GM23338 (cell line): ENCODE measurements around the gene AMDHD1. TPM values are rescaled to one million over a fixed set of nuclear protein-coding genes. Genes with fewer than 3 reads are reported as not detected.
"Not testable (repeated sequence)": the region's sequence is repeated elsewhere in the genome, so short reads cannot be mapped to it uniquely, and the experiment has no call there.

Source experiments
- ATAC-seq: fragments of 200-7000 bp; cut with Tn5 transposase; 3 replicates; pipeline ENCODE4 v1.9.1; 2020
- DNase-seq: peaks from one replicate; pipeline ENCODE4 v3.0.0-alpha.2; 2015; ENCODE audit warnings: low spot score
- H2AFZ ChIP-seq: fragments of 200-600 bp; sonication (generic); 2 replicates; pipeline ENCODE4 v1.8.0; 2016; ENCODE audit warnings: antibody characterized with exemption, mild to moderate bottlenecking, moderate library complexity
- H3F3A ChIP-seq: fragments of 200-600 bp; sonication (generic); replicated peaks from 2 replicates; pipeline ENCODE4 v1.8.0; 2017; ENCODE audit warnings: antibody characterized with exemption, mixed run types, low read depth
- H3K27ac ChIP-seq: fragments of 200-600 bp; sonication (generic); 2 replicates; pipeline ENCODE4 v1.6.1; 2016; ENCODE audit warnings: low read depth
- H3K27me3 ChIP-seq: fragments of 200-600 bp; sonication (generic); 2 replicates; pipeline ENCODE4 v1.8.0; 2016; ENCODE audit warnings: mild to moderate bottlenecking, mixed run types, moderate library complexity; ENCODE audit not compliant: insufficient read depth
- H3K36me3 ChIP-seq: fragments of 200-600 bp; sonication (generic); 2 replicates; pipeline ENCODE4 v1.8.0; 2016; ENCODE audit warnings: mild to moderate bottlenecking; ENCODE audit not compliant: insufficient read depth
- H3K4me1 ChIP-seq: fragments of 200-600 bp; sonication (generic); 2 replicates; pipeline ENCODE4 v1.8.0; 2016; ENCODE audit warnings: mild to moderate bottlenecking, moderate library complexity; ENCODE audit not compliant: insufficient read depth
- H3K4me2 ChIP-seq: fragments of 200-600 bp; sonication (generic); 2 replicates; pipeline ENCODE4 v1.7.1; 2017; ENCODE audit warnings: mixed run types
- H3K4me3 ChIP-seq: fragments of 200-600 bp; sonication (generic); 2 replicates; pipeline ENCODE4 v1.6.1; 2016; ENCODE audit warnings: mixed run types
- H3K79me2 ChIP-seq: fragments of 200-600 bp; sonication (generic); replicated peaks from 2 replicates; pipeline ENCODE4 v1.8.0; 2017; ENCODE audit warnings: mild to moderate bottlenecking; ENCODE audit not compliant: insufficient read depth
- H3K9me2 ChIP-seq: fragments of 200-600 bp; sonication (generic); 2 replicates; pipeline ENCODE4 v1.8.0; 2017; ENCODE audit not compliant: insufficient read depth
- H4K20me1 ChIP-seq: fragments of 200-600 bp; sonication (generic); replicated peaks from 2 replicates; pipeline ENCODE4 v1.8.0; 2017; ENCODE audit warnings: mild to moderate bottlenecking; ENCODE audit not compliant: insufficient read depth
- H3K27ac Mint-ChIP-seq: 2 replicates; pipeline ENCODE4 v1.8.0; 2020; ENCODE audit warnings: inconsistent platforms, mild to moderate bottlenecking, moderate library complexity, mixed read lengths
- H3K27me3 Mint-ChIP-seq: 3 replicates; pipeline ENCODE4 v1.8.0; 2022; ENCODE audit warnings: low read depth, mild to moderate bottlenecking, moderate library complexity, mixed read lengths, inconsistent platforms; ENCODE audit not compliant: insufficient read depth, poor library complexity
- H3K36me3 Mint-ChIP-seq: 3 replicates; pipeline ENCODE4 v1.8.0; 2021; ENCODE audit warnings: low read depth, mild to moderate bottlenecking, inconsistent platforms, moderate library complexity, mixed read lengths
- H3K4me1 Mint-ChIP-seq: 3 replicates; pipeline ENCODE4 v1.8.0; 2020; ENCODE audit warnings: mild to moderate bottlenecking, inconsistent platforms, mixed read lengths
- H3K4me3 Mint-ChIP-seq: 3 replicates; pipeline ENCODE4 v1.8.0; 2021; ENCODE audit warnings: moderate library complexity, mild to moderate bottlenecking, inconsistent platforms, mixed read lengths
- H3K9me3 Mint-ChIP-seq: 3 replicates; pipeline ENCODE4 v1.8.0; 2020; ENCODE audit warnings: moderate library complexity, mild to moderate bottlenecking, inconsistent platforms, mixed read lengths
- CREB1 ChIP-seq: fragments of 250-450 bp; sonication (Bioruptor Pico); IDR thresholded peaks from 2 replicates; pipeline ENCODE4 v1.5.0; 2020; ENCODE audit warnings: low read depth, mild to moderate bottlenecking, moderate library complexity
- EZH2phosphoT487 ChIP-seq: fragments of 200-600 bp; sonication (generic); IDR thresholded peaks from one replicate; pipeline ENCODE4 v1.8.1; 2018; ENCODE audit warnings: antibody characterized with exemption; ENCODE audit not compliant: unreplicated experiment
- JUNB ChIP-seq: IDR thresholded peaks from one replicate; pipeline ENCODE4 v1.6.1; 2016; ENCODE audit warnings: antibody characterized with exemption; ENCODE audit not compliant: unreplicated experiment
- NANOG ChIP-seq: IDR thresholded peaks from 2 replicates; pipeline ENCODE4 v1.6.1; 2016; ENCODE audit warnings: antibody characterized with exemption, borderline replicate concordance
- POLR2AphosphoS5 ChIP-seq: IDR thresholded peaks from 2 replicates; pipeline ENCODE4 v1.6.1; 2016; ENCODE audit warnings: antibody characterized with exemption, low read depth
- ZNF114 ChIP-seq: fragments of 250-450 bp; sonication (Bioruptor Pico); IDR thresholded peaks from 2 replicates; pipeline ENCODE4 v1.5.0; 2020; ENCODE audit warnings: mild to moderate bottlenecking, moderate library complexity
- polyA plus RNA-seq: library from polyadenylated mRNA; unstranded; fragments of >200 nt; fragmentation: Nextera tagmentation; extraction: Ambion mirVana; gene quantifications from 2 replicates; pipeline ENCODE4 v1.2.1, GENCODE V29; 2016
- total RNA-seq: library from RNA; depleted of rRNA; stranded (reverse); fragments of >200 nt; shearing (Covaris generic); gene quantifications from 2 replicates; pipeline ENCODE4 v1.2.3, GENCODE V29; 2014
- TF ChIP-seq, protein P1 (sequence below), 2 experiments: fragments of 200-600 bp in 1 of 2; sonication (generic) in 1 of 2; conservative IDR thresholded peaks; 2 replicates each; pipeline versions ENCODE4 v1.5.1 to v1.6.1; 2016 to 2017; ENCODE audit warnings: antibody characterized with exemption in 2 of 2, low read depth in 2 of 2, mild to moderate bottlenecking in 2 of 2, moderate library complexity in 1 of 2
- TF ChIP-seq, protein P2 (sequence below): IDR thresholded peaks from 2 replicates; pipeline ENCODE4 v1.6.1; 2016; ENCODE audit warnings: antibody characterized with exemption
- TF ChIP-seq, protein P3 (sequence below): IDR thresholded peaks from one replicate; pipeline ENCODE4 v1.6.1; 2018; ENCODE audit warnings: antibody characterized with exemption; ENCODE audit not compliant: unreplicated experiment

Gene AMDHD1
- total and polyA plus RNA-seq, 2 experiments from 2014 or later, result 0.21 to 0.24 TPM

DNA sequence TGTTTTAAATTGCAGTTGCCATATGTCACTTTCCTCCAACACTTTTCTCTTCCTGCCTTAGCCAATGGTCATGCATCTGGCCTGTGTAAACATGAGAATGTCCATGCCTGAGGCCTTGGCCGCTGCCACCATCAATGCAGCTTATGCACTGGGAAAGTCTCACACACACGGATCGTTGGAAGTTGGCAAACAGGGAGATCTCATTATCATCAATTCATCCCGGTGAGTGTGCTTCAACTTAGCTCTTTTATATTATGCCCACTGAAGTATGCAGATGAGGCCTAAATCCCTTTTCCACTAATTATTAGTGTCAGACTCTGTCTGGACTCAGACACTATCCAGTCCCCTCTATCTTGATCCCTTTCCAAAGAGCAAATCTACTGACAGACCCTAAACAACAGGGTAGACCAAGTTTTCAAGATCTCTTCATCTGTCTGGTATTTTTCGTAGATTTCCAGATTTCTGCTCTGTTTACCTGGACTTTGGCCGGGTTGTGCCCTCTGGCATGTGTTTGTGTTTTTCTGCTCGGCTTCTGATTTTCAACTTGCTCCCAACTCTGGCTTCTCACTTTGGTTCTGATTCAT is 23.2 kb downstream of the AMDHD1 start (continued):
- TF ChIP-seq, protein P1, sequence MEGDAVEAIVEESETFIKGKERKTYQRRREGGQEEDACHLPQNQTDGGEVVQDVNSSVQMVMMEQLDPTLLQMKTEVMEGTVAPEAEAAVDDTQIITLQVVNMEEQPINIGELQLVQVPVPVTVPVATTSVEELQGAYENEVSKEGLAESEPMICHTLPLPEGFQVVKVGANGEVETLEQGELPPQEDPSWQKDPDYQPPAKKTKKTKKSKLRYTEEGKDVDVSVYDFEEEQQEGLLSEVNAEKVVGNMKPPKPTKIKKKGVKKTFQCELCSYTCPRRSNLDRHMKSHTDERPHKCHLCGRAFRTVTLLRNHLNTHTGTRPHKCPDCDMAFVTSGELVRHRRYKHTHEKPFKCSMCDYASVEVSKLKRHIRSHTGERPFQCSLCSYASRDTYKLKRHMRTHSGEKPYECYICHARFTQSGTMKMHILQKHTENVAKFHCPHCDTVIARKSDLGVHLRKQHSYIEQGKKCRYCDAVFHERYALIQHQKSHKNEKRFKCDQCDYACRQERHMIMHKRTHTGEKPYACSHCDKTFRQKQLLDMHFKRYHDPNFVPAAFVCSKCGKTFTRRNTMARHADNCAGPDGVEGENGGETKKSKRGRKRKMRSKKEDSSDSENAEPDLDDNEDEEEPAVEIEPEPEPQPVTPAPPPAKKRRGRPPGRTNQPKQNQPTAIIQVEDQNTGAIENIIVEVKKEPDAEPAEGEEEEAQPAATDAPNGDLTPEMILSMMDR (conservative IDR thresholded peaks at IDR 0.05; ENCODE audit: low read depth in 2 of 2), result no peak
- TF ChIP-seq, protein P2, sequence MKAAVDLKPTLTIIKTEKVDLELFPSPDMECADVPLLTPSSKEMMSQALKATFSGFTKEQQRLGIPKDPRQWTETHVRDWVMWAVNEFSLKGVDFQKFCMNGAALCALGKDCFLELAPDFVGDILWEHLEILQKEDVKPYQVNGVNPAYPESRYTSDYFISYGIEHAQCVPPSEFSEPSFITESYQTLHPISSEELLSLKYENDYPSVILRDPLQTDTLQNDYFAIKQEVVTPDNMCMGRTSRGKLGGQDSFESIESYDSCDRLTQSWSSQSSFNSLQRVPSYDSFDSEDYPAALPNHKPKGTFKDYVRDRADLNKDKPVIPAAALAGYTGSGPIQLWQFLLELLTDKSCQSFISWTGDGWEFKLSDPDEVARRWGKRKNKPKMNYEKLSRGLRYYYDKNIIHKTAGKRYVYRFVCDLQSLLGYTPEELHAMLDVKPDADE, result no peak
- TF ChIP-seq, protein P3, sequence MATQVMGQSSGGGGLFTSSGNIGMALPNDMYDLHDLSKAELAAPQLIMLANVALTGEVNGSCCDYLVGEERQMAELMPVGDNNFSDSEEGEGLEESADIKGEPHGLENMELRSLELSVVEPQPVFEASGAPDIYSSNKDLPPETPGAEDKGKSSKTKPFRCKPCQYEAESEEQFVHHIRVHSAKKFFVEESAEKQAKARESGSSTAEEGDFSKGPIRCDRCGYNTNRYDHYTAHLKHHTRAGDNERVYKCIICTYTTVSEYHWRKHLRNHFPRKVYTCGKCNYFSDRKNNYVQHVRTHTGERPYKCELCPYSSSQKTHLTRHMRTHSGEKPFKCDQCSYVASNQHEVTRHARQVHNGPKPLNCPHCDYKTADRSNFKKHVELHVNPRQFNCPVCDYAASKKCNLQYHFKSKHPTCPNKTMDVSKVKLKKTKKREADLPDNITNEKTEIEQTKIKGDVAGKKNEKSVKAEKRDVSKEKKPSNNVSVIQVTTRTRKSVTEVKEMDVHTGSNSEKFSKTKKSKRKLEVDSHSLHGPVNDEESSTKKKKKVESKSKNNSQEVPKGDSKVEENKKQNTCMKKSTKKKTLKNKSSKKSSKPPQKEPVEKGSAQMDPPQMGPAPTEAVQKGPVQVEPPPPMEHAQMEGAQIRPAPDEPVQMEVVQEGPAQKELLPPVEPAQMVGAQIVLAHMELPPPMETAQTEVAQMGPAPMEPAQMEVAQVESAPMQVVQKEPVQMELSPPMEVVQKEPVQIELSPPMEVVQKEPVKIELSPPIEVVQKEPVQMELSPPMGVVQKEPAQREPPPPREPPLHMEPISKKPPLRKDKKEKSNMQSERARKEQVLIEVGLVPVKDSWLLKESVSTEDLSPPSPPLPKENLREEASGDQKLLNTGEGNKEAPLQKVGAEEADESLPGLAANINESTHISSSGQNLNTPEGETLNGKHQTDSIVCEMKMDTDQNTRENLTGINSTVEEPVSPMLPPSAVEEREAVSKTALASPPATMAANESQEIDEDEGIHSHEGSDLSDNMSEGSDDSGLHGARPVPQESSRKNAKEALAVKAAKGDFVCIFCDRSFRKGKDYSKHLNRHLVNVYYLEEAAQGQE, result no peak
- TF ChIP-seq ZNF114 (CRISPR knock-in tag), result no peak

DNA sequence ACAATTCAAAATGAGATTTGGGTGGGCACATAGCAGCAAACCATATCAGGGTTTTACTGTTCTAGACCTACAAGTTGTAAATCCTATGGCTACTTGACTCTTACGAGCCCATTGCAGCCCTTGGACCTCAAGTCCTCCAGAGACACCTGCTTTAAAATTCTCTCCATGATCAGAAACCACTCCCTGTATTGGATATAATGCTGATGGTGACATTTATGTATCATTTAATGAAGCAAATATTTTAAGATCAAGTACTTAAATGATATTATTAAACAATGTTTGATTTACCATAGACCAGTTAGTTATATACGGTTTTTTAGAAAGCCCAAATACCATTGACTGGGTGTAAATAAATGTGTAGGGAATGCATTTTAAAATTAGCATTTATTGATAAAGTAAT is 24.2 kb downstream of the AMDHD1 start:
- H3K36me3 Mint-ChIP-seq, result peaks cover 11% of the 10 kb centered on the region
- no peak overlapping the region for H3K4me3 Mint-ChIP-seq
- Histone ChIP-seq H3K27ac (no peak overlapping the region), H3K4me2 (no peak overlapping the region), H3K9me2 (no peaks in the 10 kb centered on the region), H3K4me1 (0 out of 2 replicates have a peak, but pooled peaks cover 3% of the 10 kb centered on the region), H3K79me2 (no peaks in the 10 kb centered on the region), H3K4me3 (no peak overlapping the region), H4K20me1 (no peaks in the 10 kb centered on the region), H3F3A (no peaks in the 10 kb centered on the region), H2AFZ (no peak overlapping the region), H3K36me3 (no peaks in the 10 kb centered on the region), H3K27me3 (no peaks in the 10 kb centered on the region)
- H3K27me3 Mint-ChIP-seq, result peaks cover 4% of the 10 kb centered on the region
- peaks cover 11% of the 10 kb centered on the region for H3K9me3 Mint-ChIP-seq
- TF ChIP-seq ZNF114 (CRISPR knock-in tag) (no peak), NANOG (no peak), EZH2phosphoT487 (no peak), CREB1 (CRISPR knock-in tag) (no peak), POLR2AphosphoS5 (no peak), JUNB (no peak)
- TF ChIP-seq, protein P3, result no peak
- H3K4me1 Mint-ChIP-seq, result peaks cover 14% of the 10 kb centered on the region
- no peak for ATAC-seq
- DNase-seq, result no peak
- H3K27ac Mint-ChIP-seq, result no peak overlapping the region

DNA sequence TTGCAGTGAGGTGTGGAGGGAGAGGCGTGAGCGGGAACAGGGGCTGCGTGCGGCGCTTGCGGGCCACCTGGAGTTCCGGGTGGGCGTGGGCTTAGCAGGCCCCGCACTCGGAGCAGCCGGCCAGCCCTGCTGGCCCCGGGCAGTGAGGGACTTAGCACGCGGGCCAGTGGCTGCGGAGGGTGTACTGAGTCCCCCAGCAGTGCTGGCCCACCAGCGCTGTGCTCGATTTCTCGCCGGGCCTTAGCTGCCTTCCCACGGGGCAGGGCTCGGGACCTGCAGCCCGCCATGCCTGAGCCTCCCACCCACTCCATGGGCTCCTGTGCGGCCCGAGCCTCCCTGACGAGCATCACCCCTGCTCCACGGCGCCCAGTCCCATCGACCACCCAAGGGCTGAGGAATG is 26.0 kb downstream of the AMDHD1 start:
- not testable (repeated sequence) for H3K27ac Mint-ChIP-seq, H3K4me1 ChIP-seq, H3K27me3 Mint-ChIP-seq, H3K4me3 Mint-ChIP-seq, H3K27ac ChIP-seq, H2AFZ ChIP-seq, H3F3A ChIP-seq, ATAC-seq, H3K4me2 ChIP-seq, H4K20me1 ChIP-seq, H3K79me2 ChIP-seq, H3K4me3 ChIP-seq, H3K36me3 ChIP-seq, DNase-seq, H3K27me3 ChIP-seq, H3K9me2 ChIP-seq
- H3K36me3 Mint-ChIP-seq, result peaks cover 11% of the 10 kb centered on the region
- H3K4me1 Mint-ChIP-seq, result peaks cover 15% of the 10 kb centered on the region
- H3K9me3 Mint-ChIP-seq, result peaks cover 11% of the 10 kb centered on the region
